ENCODE data around the gene EBF3.

EBF3 gene

DNA sequence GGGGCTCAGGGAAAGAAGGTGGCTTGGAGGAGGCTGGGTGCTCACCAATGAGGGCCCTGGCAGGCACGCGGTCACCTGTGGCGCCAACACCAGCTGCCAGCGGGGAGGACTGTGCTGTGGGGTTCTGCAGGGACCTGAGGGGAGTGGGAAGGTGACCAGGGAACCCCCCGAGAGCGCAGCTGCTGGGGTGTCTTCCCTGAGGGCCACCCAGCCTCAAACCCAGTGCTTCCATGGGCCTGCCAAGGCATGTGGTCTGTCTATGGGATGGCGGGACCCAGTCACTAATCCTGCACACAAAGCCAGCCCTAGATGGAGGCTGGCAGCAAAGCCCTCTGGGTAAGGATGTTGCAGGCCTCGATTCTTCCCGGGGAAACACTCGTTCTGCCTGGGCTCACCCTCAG is 117.1 kb downstream of the EBF3 start:
- H3K27ac Mint-ChIP-seq, result no peak overlapping the region
- no peaks in the 10 kb centered on the region for H3K27me3 Mint-ChIP-seq (ENCODE audit: low read depth)
- no peaks in the 10 kb centered on the region for H3K4me1 Mint-ChIP-seq (ENCODE audit: low read depth)
- H3K9me3 Mint-ChIP-seq, result no peaks in the 10 kb centered on the region
- no peaks in the 10 kb centered on the region for H3K36me3 Mint-ChIP-seq (ENCODE audit: low read depth)
- H3K4me3 Mint-ChIP-seq, result no peak overlapping the region

DNA sequence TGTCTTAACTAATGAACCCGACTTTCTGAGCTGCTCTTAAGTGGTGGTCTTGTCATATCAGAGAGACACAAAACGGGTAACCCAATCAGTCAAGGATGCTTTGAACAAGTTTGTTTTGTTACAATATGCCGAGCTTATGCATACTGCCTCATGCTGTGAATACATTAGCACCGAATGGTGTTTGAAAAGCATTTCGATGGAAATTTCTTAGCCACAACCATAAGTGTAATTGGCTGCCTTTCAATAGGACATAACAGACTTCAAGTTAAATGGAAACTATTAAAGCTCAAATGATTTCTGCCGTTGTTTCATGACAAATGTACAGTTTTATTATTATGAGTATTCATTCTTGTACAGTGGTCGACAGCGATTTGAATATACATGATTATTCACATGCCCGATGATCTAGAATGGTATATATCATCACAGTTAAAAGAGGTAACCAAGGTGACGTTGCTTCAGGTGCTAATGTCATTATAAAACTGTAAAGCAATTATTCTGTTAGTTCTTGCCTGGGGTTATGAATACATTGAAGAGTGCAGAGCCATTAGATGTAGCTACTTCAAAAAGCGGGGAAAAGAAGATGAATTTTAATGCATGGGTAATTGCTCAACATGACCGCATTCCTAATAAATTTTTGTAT is 118.8 kb downstream of the EBF3 start:
- no peak overlapping the region for H3K4me3 Mint-ChIP-seq

DNA sequence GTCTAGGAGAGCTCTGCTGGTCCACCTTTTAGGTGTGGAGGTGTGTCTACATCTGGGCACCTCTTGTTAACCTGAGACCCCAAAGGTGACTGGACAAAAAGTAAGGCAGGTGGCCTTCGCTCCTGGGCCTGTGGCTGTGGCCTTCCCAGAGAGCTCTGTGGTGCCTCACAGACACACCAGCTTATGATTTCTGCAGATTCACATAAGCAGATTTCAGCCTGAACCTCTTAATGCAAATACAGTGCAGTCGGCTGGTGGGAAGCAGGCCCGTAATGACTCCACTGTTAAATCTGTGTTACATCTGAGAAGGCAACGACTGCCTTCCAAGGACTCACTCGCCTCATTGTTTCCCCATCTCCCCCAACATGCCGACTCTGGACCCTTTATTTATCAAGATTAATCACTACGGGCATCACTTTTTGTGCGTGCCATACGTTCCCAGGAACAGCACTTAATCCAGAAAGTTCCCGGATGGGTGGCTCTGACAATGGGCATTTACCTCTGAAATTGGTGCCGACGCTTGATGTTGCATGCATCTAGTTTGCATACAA is 119.8 kb downstream of the EBF3 start:
- no peaks in the 10 kb centered on the region for H3K36me3 Mint-ChIP-seq (ENCODE audit: low read depth)
- H3K9me3 Mint-ChIP-seq, result no peaks in the 10 kb centered on the region
- H3K27ac Mint-ChIP-seq, result no peak overlapping the region
- H3K27me3 Mint-ChIP-seq (ENCODE audit: low read depth), result no peaks in the 10 kb centered on the region
- no peaks in the 10 kb centered on the region for H3K4me1 Mint-ChIP-seq (ENCODE audit: low read depth)
- no peak overlapping the region for H3K4me3 Mint-ChIP-seq

More for the DNA sequence above, 118.8 kb downstream of the EBF3 start:
- no peaks in the 10 kb centered on the region for H3K4me1 Mint-ChIP-seq (ENCODE audit: low read depth)
- H3K27me3 Mint-ChIP-seq (ENCODE audit: low read depth), result no peaks in the 10 kb centered on the region
- no peaks in the 10 kb centered on the region for H3K36me3 Mint-ChIP-seq (ENCODE audit: low read depth)
- H3K9me3 Mint-ChIP-seq, result no peaks in the 10 kb centered on the region
- H3K27ac Mint-ChIP-seq, result no peak overlapping the region

DNA sequence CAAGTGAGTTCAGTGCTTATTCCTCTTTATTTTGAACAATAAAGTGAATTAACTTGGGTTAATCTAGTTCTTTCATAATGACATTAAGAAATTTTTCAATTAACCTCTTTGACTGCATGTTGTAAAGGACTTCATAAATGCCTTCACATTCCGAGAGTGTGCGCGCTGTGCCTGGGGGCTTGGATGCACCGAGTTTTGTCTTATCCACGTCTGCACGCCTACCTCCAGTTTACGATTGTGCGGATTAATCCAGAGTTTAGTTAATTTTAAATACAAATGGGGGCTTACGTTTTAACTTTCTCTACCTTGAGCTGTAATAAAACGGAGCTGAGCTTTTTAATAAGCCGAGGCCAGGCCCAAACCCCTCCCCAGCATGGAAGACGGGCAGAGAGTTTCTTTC is 120.4 kb downstream of the EBF3 start:
- Mint-ChIP-seq H3K4me1 (ENCODE audit: low read depth) (no peaks in the 10 kb centered on the region), H3K27ac (no peak overlapping the region), H3K36me3 (ENCODE audit: low read depth) (no peaks in the 10 kb centered on the region), H3K9me3 (no peaks in the 10 kb centered on the region), H3K27me3 (ENCODE audit: low read depth) (no peaks in the 10 kb centered on the region), H3K4me3 (no peak overlapping the region)

DNA sequence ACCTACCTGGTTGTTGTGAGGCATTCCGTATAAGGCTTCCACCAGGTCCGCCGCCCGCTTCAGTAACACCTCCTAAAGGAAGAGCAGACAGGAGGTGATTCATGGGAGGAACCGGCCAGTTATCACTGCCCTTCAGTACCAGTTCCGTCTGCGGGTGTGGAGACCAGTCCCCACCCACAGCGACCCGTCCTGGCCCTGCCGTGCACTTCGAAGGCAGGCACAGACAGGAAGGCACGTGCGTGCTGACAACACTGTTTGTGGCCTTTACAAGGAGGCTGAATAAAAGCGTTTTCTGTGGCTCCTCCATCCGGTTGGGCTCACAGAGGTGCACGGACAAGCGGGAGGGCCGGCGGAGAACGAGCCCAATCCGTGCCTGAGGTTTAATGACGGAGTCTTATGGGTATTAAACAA is 120.9 kb downstream of the EBF3 start:
- H3K4me3 Mint-ChIP-seq, result no peak overlapping the region

DNA sequence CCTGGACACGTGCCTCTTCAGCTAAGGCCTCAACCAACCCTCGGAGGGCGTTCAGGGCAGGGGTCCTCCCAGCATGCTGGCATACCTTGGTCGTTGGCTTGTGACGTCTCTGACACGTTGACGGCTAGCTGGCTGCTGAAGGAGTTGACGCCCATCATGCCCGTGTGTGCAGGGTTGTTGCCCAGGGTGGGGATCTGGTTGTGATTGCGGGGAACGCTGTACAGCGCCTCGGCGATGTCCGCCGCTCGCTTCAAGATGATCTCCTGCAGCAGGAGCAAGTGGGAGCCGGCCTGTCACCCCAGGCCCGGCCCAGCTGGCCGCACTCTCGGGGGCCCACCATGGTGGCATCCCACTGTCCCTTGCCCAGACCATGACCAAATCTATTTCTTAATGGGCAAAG is 122.0 kb downstream of the EBF3 start:
- no peaks in the 10 kb centered on the region for H3K9me3 Mint-ChIP-seq
- H3K4me3 Mint-ChIP-seq, result no peak overlapping the region
- no peak overlapping the region for H3K27ac Mint-ChIP-seq
- no peaks in the 10 kb centered on the region for H3K27me3 Mint-ChIP-seq (ENCODE audit: low read depth)
- H3K36me3 Mint-ChIP-seq (ENCODE audit: low read depth), result no peaks in the 10 kb centered on the region
- no peaks in the 10 kb centered on the region for H3K4me1 Mint-ChIP-seq (ENCODE audit: low read depth)

More for the DNA sequence above, 120.9 kb downstream of the EBF3 start:
- Mint-ChIP-seq H3K27ac (no peak overlapping the region), H3K27me3 (ENCODE audit: low read depth) (no peaks in the 10 kb centered on the region), H3K36me3 (ENCODE audit: low read depth) (no peaks in the 10 kb centered on the region), H3K9me3 (no peaks in the 10 kb centered on the region), H3K4me1 (ENCODE audit: low read depth) (no peaks in the 10 kb centered on the region)

DNA sequence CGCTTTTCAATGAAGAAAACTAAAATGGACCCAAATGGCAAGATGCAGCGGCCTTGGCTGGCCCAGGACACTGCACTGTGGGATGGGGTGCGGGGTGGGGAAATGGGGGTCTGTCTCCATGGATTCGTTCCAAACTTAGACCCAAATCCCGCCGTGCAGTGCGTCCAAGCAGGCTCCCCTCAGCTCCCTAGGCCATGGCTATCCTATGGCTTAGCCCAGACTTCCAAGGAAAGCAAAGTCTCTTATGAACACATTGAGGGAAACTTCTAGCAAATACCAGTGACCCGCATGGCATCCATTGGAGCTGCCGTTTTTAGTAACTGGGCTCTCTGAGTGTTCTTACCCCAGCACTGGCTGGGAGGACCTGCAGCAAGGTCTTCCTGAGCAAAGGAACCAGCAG is 122.5 kb downstream of the EBF3 start:
- Mint-ChIP-seq H3K4me3 (no peak overlapping the region), H3K36me3 (ENCODE audit: low read depth) (no peaks in the 10 kb centered on the region), H3K9me3 (no peaks in the 10 kb centered on the region), H3K27ac (no peak overlapping the region), H3K4me1 (ENCODE audit: low read depth) (no peaks in the 10 kb centered on the region), H3K27me3 (ENCODE audit: low read depth) (no peaks in the 10 kb centered on the region)

DNA sequence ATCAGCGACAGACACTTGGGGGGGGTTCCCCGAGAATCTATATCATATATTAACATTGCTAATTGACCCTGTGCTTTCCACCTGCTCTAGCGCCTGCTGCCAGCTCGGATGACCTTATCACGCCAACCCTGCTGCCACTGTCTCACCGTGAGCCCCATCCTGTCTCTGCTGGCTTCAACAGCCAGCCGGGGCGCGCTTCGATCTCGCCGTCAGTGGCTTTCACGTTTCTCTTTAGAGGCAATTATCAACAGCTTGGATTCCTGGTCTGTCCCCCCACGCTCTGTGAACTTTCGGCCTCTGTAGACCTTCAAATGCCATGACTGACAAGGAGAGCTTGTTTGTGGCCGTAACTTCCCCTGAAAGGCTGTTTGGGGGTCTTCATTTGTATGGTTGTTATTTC is 123.0 kb downstream of the EBF3 start:
- no peaks in the 10 kb centered on the region for H3K4me1 Mint-ChIP-seq (ENCODE audit: low read depth)
- no peak overlapping the region for H3K4me3 Mint-ChIP-seq
- H3K27ac Mint-ChIP-seq, result no peak overlapping the region
- no peaks in the 10 kb centered on the region for H3K36me3 Mint-ChIP-seq (ENCODE audit: low read depth)
- no peaks in the 10 kb centered on the region for H3K27me3 Mint-ChIP-seq (ENCODE audit: low read depth)
- H3K9me3 Mint-ChIP-seq, result no peaks in the 10 kb centered on the region

DNA sequence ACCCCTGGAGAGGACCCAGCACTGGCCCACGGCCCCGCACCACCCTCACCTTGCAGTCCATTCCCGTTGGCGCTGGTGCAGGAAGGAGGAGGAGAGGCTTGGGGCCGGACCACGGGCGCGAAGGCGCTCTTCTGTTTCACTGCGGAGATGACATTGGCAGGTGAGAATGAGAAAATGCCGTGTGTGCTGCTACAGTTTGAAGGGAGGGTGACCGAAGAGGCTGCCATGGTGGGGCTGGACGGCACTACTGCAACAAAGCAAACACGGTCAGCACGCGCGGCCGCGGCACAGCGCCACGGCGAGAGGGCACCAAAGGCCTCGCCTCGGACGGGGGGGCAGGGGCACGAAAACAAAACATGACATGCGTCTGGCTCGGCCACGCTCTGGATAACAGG is 123.9 kb downstream of the EBF3 start:
- Mint-ChIP-seq H3K27me3 (ENCODE audit: low read depth) (no peaks in the 10 kb centered on the region), H3K4me3 (no peak overlapping the region), H3K4me1 (ENCODE audit: low read depth) (no peaks in the 10 kb centered on the region), H3K9me3 (no peaks in the 10 kb centered on the region), H3K27ac (no peak overlapping the region), H3K36me3 (ENCODE audit: low read depth) (no peaks in the 10 kb centered on the region)

DNA sequence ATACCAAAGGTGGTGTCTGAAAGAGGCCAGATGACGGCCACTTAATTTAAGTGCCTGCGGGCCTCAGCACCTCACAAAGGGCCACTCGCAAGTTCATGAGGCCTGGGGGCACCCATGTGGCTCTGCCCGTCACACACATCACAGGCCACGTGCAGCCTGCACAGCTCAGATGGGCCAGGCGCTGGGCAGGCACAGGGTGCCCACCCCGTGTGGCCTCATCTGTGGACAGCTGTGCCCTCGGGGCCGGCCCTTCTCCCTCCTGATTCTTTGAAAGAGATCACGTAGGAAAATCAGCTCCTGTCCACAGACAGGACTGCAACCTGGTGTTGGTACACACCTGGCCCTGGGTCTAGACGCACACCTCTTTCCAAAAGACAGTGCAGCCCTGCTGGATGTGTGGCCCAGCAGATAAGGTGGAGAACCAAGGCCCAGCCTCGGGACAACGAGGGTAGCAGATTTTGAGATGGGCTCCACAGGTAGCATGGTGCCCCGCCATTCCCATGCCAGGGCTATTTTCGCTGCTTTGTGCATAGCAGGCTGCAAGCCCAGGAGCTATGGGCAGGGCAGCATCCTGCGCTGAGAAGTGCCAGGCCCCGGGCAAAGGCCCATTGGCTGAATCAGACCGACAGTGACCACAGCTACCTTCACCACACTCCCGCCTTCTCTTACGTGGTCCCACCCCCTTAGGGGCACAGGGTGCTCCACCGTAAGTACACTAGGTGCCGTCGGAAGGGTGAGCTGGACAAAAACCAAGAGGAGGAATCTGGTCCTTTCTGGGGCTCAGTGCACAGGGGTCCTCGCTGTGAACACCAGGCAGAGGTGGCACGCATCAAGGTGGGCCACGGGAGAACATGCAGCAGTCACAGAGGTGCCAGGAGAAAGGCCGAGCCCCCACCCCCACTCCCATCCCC is 124.5 kb downstream of the EBF3 start:
- Mint-ChIP-seq H3K4me1 (ENCODE audit: low read depth) (no peaks in the 10 kb centered on the region), H3K27me3 (ENCODE audit: low read depth) (no peaks in the 10 kb centered on the region)

DNA sequence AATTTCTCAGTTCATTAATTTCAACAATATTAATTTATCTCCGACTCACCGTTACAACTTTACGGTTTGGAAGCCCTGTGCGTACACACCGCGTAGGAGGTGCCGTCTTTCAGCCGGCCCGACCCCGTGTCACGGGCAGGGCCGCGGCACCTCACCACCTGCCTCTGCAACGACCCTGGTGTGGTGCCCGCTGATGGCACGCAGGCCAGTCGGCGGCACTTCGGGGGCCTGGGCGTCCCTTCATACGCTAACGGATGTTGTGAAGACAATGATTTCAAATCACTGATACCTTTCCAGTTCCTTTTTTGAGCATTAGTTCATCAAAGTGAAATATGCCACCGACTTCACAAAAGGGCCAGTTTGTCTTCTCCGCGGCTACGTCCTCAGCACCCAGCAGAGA is 125.3 kb downstream of the EBF3 start:
- H3K36me3 Mint-ChIP-seq (ENCODE audit: low read depth), result no peaks in the 10 kb centered on the region

More for the DNA sequence above, 124.5 kb downstream of the EBF3 start:
- H3K9me3 Mint-ChIP-seq, result no peaks in the 10 kb centered on the region
- no peaks in the 10 kb centered on the region for H3K36me3 Mint-ChIP-seq (ENCODE audit: low read depth)
- H3K4me3 Mint-ChIP-seq, result no peak overlapping the region
- H3K27ac Mint-ChIP-seq, result no peak overlapping the region

DNA sequence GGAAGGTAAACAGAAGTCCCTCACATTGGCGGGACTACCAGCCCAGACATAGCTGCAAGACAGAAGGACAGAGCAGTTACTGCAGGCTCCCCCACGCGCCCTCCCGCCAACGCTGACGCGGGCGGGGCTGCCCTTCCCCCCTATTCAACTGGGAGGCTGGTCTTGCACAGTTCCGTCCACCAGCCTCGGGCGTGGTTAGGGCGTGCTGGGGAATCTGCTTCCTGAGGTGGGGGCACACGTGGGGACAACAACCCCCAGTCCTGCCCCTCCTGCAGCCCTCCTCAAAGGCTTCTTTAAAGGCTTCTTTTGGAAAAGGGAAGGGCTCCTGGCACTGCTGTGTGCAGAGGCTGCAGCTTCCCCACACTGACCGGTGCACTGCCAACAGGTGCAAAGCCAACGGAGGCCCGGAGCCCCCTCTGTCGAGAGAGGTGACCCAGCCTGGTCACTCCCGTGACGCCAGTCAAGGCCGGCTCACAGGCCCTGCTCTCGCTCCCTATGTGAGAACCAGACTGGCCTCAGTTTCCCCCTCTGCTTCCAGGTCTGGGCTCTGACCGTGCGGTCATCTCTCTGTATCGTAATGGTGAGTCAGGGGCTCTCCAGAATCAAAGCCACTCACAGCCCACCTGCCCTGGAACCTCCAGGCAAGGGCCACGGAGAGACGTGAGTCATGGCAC is 126.0 kb downstream of the EBF3 start:
- no peak overlapping the region for H3K27ac Mint-ChIP-seq
- H3K27me3 Mint-ChIP-seq (ENCODE audit: low read depth), result no peaks in the 10 kb centered on the region
- H3K4me3 Mint-ChIP-seq, result no peak overlapping the region
- H3K9me3 Mint-ChIP-seq, result no peaks in the 10 kb centered on the region
- no peaks in the 10 kb centered on the region for H3K36me3 Mint-ChIP-seq (ENCODE audit: low read depth)
- H3K4me1 Mint-ChIP-seq (ENCODE audit: low read depth), result no peaks in the 10 kb centered on the region

More for the DNA sequence above, 125.3 kb downstream of the EBF3 start:
- Mint-ChIP-seq H3K4me1 (ENCODE audit: low read depth) (no peaks in the 10 kb centered on the region), H3K27me3 (ENCODE audit: low read depth) (no peaks in the 10 kb centered on the region), H3K27ac (no peak overlapping the region), H3K9me3 (no peaks in the 10 kb centered on the region), H3K4me3 (no peak overlapping the region)

DNA sequence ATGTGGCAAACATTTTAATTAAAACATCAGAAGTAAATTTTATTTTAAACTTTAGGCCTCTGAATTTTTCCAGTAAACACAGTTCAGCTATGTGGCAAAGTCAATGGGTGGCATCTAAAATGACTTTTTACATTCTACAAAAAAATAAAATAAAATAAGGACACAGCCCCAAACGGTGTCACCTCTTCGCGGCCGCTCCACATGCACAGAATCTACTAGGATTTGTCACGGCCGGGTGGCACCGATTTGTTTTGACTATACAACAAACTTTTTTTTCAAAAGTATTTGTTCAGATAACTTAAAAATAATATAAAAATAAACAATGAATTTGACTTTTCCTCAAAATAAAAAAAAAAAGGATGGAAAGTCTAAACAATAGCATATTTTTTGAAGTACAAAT is 127.8 kb downstream of the EBF3 start:
- Mint-ChIP-seq H3K4me1 (ENCODE audit: low read depth) (no peaks in the 10 kb centered on the region), H3K4me3 (no peak overlapping the region), H3K27me3 (ENCODE audit: low read depth) (no peaks in the 10 kb centered on the region), H3K27ac (no peak overlapping the region), H3K36me3 (ENCODE audit: low read depth) (no peaks in the 10 kb centered on the region), H3K9me3 (no peaks in the 10 kb centered on the region)

DNA sequence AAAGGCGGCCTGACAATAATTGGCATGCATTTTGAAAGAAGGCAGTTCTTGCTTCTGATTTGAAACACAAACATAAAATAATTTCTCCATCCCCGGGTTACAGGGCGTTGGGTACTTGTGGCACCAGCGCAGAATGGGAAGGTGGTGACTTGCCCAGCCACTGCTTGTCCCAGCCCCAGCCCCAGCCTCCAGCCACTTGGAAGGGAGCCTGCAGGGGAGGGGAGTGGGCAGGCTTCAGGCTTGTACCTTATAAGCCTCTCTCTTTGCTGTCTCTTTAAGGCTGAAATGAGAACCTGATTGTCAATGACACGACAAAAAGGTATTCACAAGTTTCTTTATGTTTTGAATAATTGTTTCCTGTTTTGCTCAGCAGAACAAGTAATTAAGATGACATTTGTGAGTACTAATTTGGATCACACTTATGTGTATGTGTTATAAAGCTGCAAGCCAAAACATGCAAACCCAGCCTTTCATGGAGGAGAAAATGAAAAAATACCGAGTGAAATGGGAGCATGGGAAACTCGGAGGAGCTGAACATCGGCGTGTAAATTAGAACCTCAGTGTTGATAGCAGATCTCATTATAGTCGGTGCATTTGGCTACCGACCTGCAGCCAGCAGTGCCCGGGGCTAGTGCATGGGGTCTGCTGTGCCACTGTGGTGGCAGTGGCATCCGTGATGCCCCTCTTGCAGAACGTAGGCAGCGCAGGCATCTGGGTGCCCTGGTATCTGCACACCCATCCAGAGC is 129.9 kb downstream of the EBF3 start:
- Mint-ChIP-seq H3K9me3 (no peaks in the 10 kb centered on the region), H3K27ac (no peak overlapping the region), H3K27me3 (ENCODE audit: low read depth) (no peaks in the 10 kb centered on the region), H3K4me1 (ENCODE audit: low read depth) (no peaks in the 10 kb centered on the region), H3K4me3 (no peak overlapping the region), H3K36me3 (ENCODE audit: low read depth) (no peaks in the 10 kb centered on the region)
